Measurements from ENCODE around the gene GALNT9.
"Not testable (repeated sequence)": the region's sequence is repeated elsewhere in the genome, so short reads cannot be mapped to it uniquely, and the experiment has no call there.

The GALNT9 gene

GRCh38 chr12:132329036-132329719 lies at the start of gene GALNT9:
GALNT9 (minus strand) TSS chr12:132329589; CDS start chr12:132329203, 386 bp downstream.
- Mint-ChIP-seq H3K9me3 (peaks cover 6% of the 10 kb centered on the region), H3K4me3 (no peak within 1 kb of the TSS), H3K4me1 (peaks cover 3% of the 10 kb centered on the region), H3K27ac (no peak within 1 kb of the TSS), H3K27me3 (peaks cover 64% of the 10 kb centered on the region), H3K36me3 (no peaks in the 10 kb centered on the region)
- CTCF ChIA-PET, result no interaction called here
- DNase-seq, result no peak

- H3K4me3 Mint-ChIP-seq, H3K27ac Mint-ChIP-seq, H3K36me3 Mint-ChIP-seq, H3K9me3 Mint-ChIP-seq, DNase-seq, CTCF ChIA-PET, H3K4me1 Mint-ChIP-seq: not testable (repeated sequence)
- H3K27me3 Mint-ChIP-seq, result peaks cover 42% of the 10 kb centered on the region
Observed at GRCh38 chr12:132379057-132379456, 49.7 kb upstream of the GALNT9 start.

- no peaks in the 10 kb centered on the region for H3K36me3 Mint-ChIP-seq
- no peaks in the 10 kb centered on the region for H3K4me1 Mint-ChIP-seq
- CTCF ChIA-PET, result no interaction called here
- H3K4me3 Mint-ChIP-seq, result no peak overlapping the region
- no peak for DNase-seq
- H3K9me3 Mint-ChIP-seq, result no peaks in the 10 kb centered on the region
- peaks cover 55% of the 10 kb centered on the region for H3K27me3 Mint-ChIP-seq
- no peak overlapping the region for H3K27ac Mint-ChIP-seq
Observed at GRCh38 chr12:132377147-132377546, 47.8 kb upstream of the GALNT9 start.

- Mint-ChIP-seq H3K4me3 (no peak overlapping the region), H3K27me3 (peaks cover 60% of the 10 kb centered on the region)
- DNase-seq, result peak; percentile 12
Observed at GRCh38 chr12:132376464-132376830, 47.1 kb upstream of the GALNT9 start.

GRCh38 chr12:132375747-132376463 lies 46.5 kb upstream of the GALNT9 start:
- DNase-seq, result peak; percentile 4
- H3K36me3 Mint-ChIP-seq, result no peaks in the 10 kb centered on the region
- H3K4me1 Mint-ChIP-seq, result no peaks in the 10 kb centered on the region
- no peak overlapping the region for H3K4me3 Mint-ChIP-seq
- CTCF ChIA-PET, result no interaction called here
- no peaks in the 10 kb centered on the region for H3K9me3 Mint-ChIP-seq
- H3K27ac Mint-ChIP-seq, result no peak overlapping the region
- H3K27me3 Mint-ChIP-seq, result peaks cover 61% of the 10 kb centered on the region

More at GRCh38 chr12:132376464-132376830, 47.1 kb upstream of the GALNT9 start:
- no peaks in the 10 kb centered on the region for H3K36me3 Mint-ChIP-seq
- H3K4me1 Mint-ChIP-seq, result no peaks in the 10 kb centered on the region
- H3K27ac Mint-ChIP-seq, result no peak overlapping the region
- H3K9me3 Mint-ChIP-seq, result no peaks in the 10 kb centered on the region
- CTCF ChIA-PET, result no interaction called here

GRCh38 chr12:132374612-132375445 lies 45.4 kb upstream of the GALNT9 start:
- Mint-ChIP-seq H3K36me3 (no peaks in the 10 kb centered on the region), H3K27ac (no peak overlapping the region), H3K27me3 (peaks cover 57% of the 10 kb centered on the region), H3K9me3 (no peaks in the 10 kb centered on the region), H3K4me3 (no peak overlapping the region), H3K4me1 (no peaks in the 10 kb centered on the region)
- CTCF ChIA-PET, result no interaction called here
- no peak for DNase-seq

- peaks cover 56% of the 10 kb centered on the region for H3K27me3 Mint-ChIP-seq
- no peaks in the 10 kb centered on the region for H3K4me1 Mint-ChIP-seq
- H3K36me3 Mint-ChIP-seq, result no peaks in the 10 kb centered on the region
- no peak for DNase-seq
- no peak overlapping the region for H3K4me3 Mint-ChIP-seq
- no peak overlapping the region for H3K27ac Mint-ChIP-seq
- no peaks in the 10 kb centered on the region for H3K9me3 Mint-ChIP-seq
- CTCF ChIA-PET, result no interaction called here
Observed at GRCh38 chr12:132373901-132374611, 44.7 kb upstream of the GALNT9 start.

- Mint-ChIP-seq H3K9me3 (peaks cover 2% of the 10 kb centered on the region), H3K36me3 (no peaks in the 10 kb centered on the region), H3K4me1 (no peaks in the 10 kb centered on the region), H3K4me3 (no peak overlapping the region), H3K27ac (no peak overlapping the region), H3K27me3 (peaks cover 13% of the 10 kb centered on the region)
- CTCF ChIA-PET, result no interaction called here
- DNase-seq, result no peak
Observed at GRCh38 chr12:132367852-132368251, 38.5 kb upstream of the GALNT9 start.

GRCh38 chr12:132367071-132367851 lies 37.9 kb upstream of the GALNT9 start:
- Mint-ChIP-seq H3K4me3 (no peak overlapping the region), H3K27me3 (peaks cover 7% of the 10 kb centered on the region), H3K36me3 (no peaks in the 10 kb centered on the region), H3K27ac (no peak overlapping the region), H3K9me3 (peaks cover 2% of the 10 kb centered on the region), H3K4me1 (no peaks in the 10 kb centered on the region)
- no peak for DNase-seq
- CTCF ChIA-PET, result no interaction called here

GRCh38 chr12:132366341-132366861 lies 37.0 kb upstream of the GALNT9 start:
- Mint-ChIP-seq H3K9me3 (peaks cover 2% of the 10 kb centered on the region), H3K36me3 (no peaks in the 10 kb centered on the region), H3K4me1 (no peaks in the 10 kb centered on the region), H3K27me3 (peaks cover under 1% of the 10 kb centered on the region), H3K4me3 (no peak overlapping the region), H3K27ac (no peak overlapping the region)
- no peak for DNase-seq
- CTCF ChIA-PET, result no interaction called here

- CTCF ChIA-PET, result no interaction called here
- H3K4me3 Mint-ChIP-seq, result no peak overlapping the region
- H3K4me1 Mint-ChIP-seq, result no peaks in the 10 kb centered on the region
- H3K9me3 Mint-ChIP-seq, result peaks cover 5% of the 10 kb centered on the region
- no peak overlapping the region for H3K27ac Mint-ChIP-seq
- no peak for DNase-seq
- no peaks in the 10 kb centered on the region for H3K36me3 Mint-ChIP-seq
- no peaks in the 10 kb centered on the region for H3K27me3 Mint-ChIP-seq
Observed at GRCh38 chr12:132365226-132365625, 35.8 kb upstream of the GALNT9 start.

GRCh38 chr12:132364348-132364902 lies 35.0 kb upstream of the GALNT9 start:
- Mint-ChIP-seq H3K36me3 (peaks cover 2% of the 10 kb centered on the region), H3K4me1 (no peaks in the 10 kb centered on the region), H3K27ac (no peak overlapping the region), H3K4me3 (no peak overlapping the region), H3K9me3 (peaks cover 10% of the 10 kb centered on the region), H3K27me3 (no peaks in the 10 kb centered on the region)
- DNase-seq, result no peak
- CTCF ChIA-PET, result no interaction called here

- DNase-seq, result no peak
- Mint-ChIP-seq H3K36me3 (peaks cover 2% of the 10 kb centered on the region), H3K27me3 (no peaks in the 10 kb centered on the region), H3K4me3 (no peak overlapping the region), H3K9me3 (peaks cover 10% of the 10 kb centered on the region), H3K27ac (no peak overlapping the region), H3K4me1 (no peaks in the 10 kb centered on the region)
- CTCF ChIA-PET, result no interaction called here
Observed at GRCh38 chr12:132363661-132364347, 34.4 kb upstream of the GALNT9 start.
